ENCODE results near the gene IGFN1.

IGFN1 gene

DNA sequence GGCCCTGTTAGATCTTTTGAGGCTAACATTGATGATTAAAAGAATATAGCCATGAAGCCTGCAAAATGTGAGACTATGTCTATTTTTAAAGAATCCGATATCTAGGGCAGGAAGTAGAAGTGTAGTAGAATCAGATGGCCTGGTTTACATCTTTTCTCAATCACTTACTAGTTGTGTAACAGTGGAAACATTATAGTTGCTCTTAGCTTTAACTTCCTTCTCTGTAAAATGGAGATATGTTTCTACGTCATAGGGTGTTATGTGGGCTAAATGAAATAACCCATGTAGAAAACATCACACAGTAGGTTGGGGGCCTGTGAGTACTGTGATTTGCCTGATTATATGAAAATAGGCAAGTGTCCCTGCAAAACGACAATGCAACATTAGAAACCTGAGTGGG is 4.4 kb upstream of the IGFN1 start:
- DNase-seq = no peak

DNA sequence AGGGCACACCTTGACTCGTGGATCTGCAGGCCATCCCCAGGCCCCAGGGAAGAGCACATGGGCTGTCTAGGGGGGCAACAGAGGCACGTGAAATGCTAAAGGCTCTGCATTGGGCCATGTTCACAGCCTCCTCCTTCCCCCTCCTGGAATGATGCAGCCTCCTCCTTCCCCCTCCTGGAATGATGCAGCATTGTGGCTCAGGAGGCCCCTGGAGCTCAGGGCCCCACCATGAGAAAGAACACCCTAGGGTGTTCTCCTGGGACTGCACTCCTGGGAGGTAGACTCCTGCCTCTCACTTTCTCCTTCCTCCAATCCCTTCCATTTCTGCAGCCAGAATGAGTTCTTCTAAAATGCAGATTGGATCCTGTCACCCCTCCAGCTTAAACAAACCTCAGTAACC is 1.5 kb upstream of the IGFN1 start:
- no peak for DNase-seq

- no peak for DNase-seq
These were observed 619 bp upstream of the IGFN1 start for GRCh38 chr1:201190005-201190404.

GRCh38 chr1:201191653-201192260 is 1.1 kb downstream of the IGFN1 start:
- peak; percentile 76 for DNase-seq

GRCh38 chr1:201192261-201192788 is 1.7 kb downstream of the IGFN1 start:
- DNase-seq = no peak

GRCh38 chr1:201194046-201194445 is 3.4 kb downstream of the IGFN1 start:
- DNase-seq = no peak

DNA sequence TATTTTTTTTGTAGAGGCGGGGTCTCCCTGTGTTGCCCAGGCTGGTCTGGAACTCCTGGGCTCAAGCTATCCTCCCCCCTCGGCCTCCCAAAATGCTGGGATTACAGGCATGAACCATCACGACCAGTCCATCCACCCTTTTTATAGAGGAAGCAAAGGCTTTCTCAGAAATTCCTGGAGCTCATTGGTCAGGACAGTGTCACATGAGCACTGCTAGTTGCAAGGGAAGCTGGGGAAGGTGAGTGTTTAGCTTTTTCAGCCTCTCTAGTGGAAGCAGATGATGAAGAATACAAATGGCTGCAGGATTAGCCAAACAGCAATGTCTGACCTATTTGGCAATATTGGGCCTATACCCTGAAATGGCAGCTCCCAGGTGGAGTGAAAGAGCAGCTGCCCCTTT is 8.0 kb downstream of the IGFN1 start:
- no peak for DNase-seq

DNA sequence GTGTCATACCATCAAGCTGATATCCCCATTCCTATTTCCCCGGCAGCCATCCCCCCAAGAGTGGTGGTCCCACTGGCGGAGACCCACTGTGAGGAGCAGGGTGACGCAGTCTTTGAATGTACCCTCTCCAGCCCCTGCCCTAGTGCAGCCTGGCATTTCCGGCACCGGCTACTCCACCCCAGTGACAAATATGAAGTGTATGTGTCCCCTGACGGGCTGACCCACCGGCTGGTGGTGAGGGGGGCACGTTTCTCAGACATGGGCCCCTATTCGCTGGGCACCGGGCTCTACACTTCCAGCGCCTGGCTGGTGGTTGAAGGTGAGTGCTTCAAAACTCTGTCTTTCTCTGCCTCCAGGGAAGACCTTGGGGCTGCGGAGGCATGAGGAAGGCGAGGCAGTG is 14.4 kb downstream of the IGFN1 start:
- DNase-seq = no peak

GRCh38 chr1:201206176-201206575 is 15.6 kb downstream of the IGFN1 start:
- no peak for DNase-seq

DNA sequence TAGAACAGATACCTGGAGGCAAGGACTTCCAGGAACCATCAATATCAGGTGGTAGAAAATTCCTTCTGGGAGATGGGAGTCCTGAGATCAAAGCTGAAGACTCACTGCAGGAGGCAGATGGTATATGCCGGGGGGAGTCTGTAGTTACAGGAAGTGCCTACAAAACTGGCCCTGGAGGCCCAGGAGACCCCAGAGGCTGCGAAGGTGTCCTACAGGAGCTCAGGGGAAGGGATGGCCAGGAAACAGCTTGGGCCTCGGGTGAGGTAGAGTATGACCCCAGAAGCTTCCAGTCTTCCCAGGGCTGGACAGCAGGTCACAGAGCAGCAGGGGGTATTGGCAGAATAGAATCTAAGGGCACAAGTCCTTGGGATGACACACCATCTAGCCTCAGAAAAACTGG is 16.4 kb downstream of the IGFN1 start:
- DNase-seq = no peak

- no peak for DNase-seq
These were observed 17.6 kb downstream of the IGFN1 start for GRCh38 chr1:201208236-201208635.

DNA sequence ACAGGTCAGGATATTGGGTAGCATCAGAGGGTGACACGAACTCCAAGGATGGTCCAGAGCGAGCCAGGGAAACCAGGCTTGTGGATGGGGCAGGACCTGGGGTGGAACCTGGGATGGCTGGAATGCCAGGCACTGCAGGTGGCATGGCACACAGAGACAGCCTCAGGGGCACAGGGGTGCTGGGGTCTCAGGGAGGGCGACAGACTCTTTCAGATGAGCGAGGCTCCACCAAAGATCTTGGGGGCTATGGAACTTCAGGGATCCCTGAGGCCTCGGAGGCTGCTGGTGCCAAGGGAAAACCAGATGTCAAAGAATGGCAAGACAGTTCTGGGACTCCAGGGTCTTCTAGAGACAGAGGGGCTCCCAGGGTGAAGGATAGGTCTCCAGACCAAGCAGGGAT is 21.4 kb downstream of the IGFN1 start:
- no peak for DNase-seq

DNA sequence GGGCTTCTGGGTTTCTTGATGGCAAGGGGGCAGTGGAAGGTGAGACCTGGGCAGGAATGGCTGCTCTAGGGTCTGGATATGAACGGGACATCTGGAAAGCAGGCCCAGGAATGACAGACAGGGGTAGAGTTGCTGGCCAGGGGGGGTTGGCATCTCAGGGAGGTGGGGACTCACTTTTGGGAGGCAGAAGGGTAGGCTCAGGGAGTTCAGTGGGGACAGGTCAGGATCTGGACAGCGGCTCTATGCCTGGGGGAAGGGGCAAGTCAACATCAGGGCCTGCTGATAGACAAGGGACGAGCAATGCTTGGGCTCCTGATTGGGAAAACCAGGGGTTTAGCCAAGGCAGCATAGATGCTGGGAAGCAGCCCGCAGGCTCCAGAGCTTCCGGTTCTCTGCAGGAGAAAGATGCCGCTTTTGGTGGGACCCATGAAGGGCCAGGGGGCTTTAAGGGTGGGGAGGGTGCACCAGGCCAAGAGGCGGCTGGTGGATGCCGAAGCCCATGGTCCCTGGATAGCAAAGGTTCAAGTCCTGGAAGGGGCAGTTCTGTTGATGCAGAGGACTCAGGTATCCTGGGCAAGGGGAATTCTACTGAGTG is 21.9 kb downstream of the IGFN1 start:
- no peak for DNase-seq

DNA sequence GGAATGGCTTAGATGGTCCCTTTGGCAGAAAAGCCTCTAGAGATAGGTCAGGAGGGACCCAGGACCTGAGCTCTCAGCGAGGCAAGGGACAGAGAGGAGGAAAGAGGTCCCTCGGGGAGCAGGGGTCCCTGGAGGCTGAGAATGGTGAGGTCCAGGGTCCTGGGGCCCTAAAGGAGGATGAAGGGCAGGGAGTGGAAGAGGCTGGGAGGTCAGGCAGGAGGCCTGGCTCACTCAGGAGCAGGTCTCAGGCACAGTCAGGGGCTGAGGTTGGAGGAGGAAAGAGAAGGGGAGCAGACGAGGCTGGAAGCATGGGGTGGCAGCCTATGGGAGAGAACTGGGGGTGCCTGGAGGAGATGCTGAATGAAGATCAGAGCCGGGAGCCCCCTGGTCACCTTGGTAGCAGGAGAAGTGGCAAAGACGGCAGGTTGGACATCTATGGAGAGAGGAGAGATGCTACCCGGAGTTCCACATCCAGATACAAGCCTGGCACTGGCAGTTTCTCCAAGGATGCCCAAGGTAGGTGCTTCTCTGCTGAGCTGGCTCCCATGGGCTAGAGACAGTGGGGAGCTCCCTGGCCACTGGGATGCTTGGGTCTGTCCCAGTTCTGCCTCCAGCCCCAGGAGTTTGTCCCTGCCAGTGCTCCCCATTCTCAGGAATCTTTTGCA is 22.6 kb downstream of the IGFN1 start:
- DNase-seq = no peak

GRCh38 chr1:201213926-201214325 is 23.3 kb downstream of the IGFN1 start:
- no peak for DNase-seq

DNA sequence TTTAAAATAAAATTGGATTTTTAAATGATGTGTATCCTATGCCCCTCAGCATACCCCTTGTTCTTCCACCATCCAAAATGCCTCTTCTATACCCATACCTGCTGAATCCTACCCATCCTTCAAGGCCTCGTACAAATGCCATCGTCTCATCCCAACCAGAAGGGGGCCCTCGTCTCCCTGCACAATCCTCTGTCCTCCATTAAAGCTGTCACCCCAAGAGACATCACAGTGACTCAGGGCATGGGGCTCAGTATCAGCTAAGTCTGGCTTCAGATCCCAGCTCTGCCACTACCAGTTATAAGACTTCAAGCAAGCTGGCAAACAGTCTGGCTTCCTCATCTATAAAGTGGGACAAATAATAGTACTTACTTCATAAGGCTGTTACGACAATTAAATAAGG is 23.8 kb downstream of the IGFN1 start:
- DNase-seq = no peak

GRCh38 chr1:201214886-201215285 is 24.3 kb downstream of the IGFN1 start:
- DNase-seq = no peak

DNA sequence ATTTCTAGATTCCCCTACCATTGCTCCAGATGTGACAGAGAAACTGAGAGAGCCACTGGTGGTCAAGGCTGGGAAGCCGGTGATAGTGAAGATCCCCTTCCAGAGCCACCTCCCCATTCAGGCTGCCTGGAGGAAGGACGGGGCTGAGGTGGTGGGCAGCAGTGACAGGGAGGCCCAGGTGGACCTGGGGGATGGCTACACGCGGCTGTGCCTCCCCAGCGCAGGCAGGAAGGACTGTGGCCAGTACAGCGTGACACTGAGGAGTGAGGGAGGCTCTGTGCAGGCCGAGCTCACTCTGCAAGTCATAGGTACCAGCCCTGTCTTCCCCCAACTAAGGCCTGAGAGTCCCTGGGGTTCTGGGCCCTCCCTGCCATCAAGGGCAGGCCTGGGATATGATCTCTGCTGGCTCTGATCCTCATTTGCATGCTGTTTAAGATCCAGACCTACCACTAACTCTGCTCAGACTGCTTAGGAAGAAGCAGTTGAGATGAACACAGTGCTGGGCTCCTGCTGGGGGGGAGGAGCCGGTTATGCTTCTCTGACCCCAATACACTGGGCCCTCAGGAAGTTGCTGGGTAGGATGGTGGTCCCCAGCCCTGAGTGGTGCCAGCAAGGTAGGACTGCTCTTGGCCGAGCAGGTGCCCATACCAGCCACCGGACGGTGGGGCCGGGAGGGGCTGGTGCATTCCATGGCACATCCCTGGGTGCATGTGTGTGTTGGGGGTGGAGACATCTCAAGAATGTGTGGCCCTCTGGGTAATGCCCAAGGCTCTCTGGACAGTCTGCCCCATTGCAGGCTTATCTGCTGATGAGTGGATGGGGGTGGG is 25.1 kb downstream of the IGFN1 start:
- no peak for DNase-seq

GRCh38 chr1:201216395-201217085 is 25.9 kb downstream of the IGFN1 start:
- DNase-seq = no peak

DNA sequence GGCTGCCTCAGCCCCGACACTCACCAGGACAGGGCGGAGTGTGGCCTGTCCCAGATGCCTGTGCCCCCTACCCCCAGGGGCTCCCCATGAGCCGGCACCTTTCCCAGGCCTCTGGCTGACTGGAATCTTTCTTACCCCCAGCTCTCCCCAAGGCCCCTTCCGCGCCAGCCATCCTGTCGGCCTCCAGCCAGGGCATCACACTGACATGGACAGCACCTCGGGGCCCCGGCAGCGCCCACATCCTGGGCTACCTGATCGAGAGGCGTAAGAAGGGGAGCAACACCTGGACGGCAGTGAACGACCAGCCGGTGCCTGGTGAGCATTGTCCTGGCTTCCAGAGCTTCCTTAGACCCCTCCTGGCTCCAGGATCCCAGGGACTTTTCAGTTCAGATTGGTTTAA is 26.5 kb downstream of the IGFN1 start:
- no peak for DNase-seq

GRCh38 chr1:201217851-201218250 is 27.2 kb downstream of the IGFN1 start:
- DNase-seq = no peak

GRCh38 chr1:201218409-201218808 is 27.8 kb downstream of the IGFN1 start:
- no peak for DNase-seq

Measured in stimulated activated CD4-positive, alpha-beta T cell treated with anti-CD3 and anti-CD28 coated beads, Interleukin-1b, Interleukin-23, amount 100 ng/mL, for 48 hours (primary cell).